GM23338 (cell line): ENCODE data around the gene HUS1.
"Not testable (repeated sequence)": the region's sequence is repeated elsewhere in the genome, so short reads cannot be mapped to it uniquely, and the experiment has no call there.

Experiments used
- CTCF ChIP-seq, 2 experiments: fragments of 200-600 bp in 1 of 2; sonication (generic) in 1 of 2; conservative IDR thresholded peaks; 2 replicates each; pipeline versions ENCODE4 v1.5.1 to v1.6.1; 2016 to 2017; ENCODE audit warnings: antibody characterized with exemption in 2 of 2, low read depth in 2 of 2, mild to moderate bottlenecking in 2 of 2, moderate library complexity in 1 of 2
- ETS1 ChIP-seq: IDR thresholded peaks from 2 replicates; pipeline ENCODE4 v1.6.1; 2016; ENCODE audit warnings: antibody characterized with exemption
- EZH2 ChIP-seq: fragments of 200-600 bp; sonication (generic); IDR thresholded peaks from one replicate; pipeline ENCODE4 v1.8.0; 2017; ENCODE audit warnings: antibody characterized with exemption, mild to moderate bottlenecking, low read depth; ENCODE audit not compliant: unreplicated experiment
- EZH2phosphoT487 ChIP-seq: fragments of 200-600 bp; sonication (generic); IDR thresholded peaks from one replicate; pipeline ENCODE4 v1.8.1; 2018; ENCODE audit warnings: antibody characterized with exemption; ENCODE audit not compliant: unreplicated experiment
- NANOG ChIP-seq: IDR thresholded peaks from 2 replicates; pipeline ENCODE4 v1.6.1; 2016; ENCODE audit warnings: antibody characterized with exemption, borderline replicate concordance
- POLR2AphosphoS5 ChIP-seq: IDR thresholded peaks from 2 replicates; pipeline ENCODE4 v1.6.1; 2016; ENCODE audit warnings: antibody characterized with exemption, low read depth
- REST ChIP-seq: IDR thresholded peaks from one replicate; pipeline ENCODE4 v1.6.1; 2018; ENCODE audit warnings: antibody characterized with exemption; ENCODE audit not compliant: unreplicated experiment
- ZNF114 ChIP-seq: fragments of 250-450 bp; sonication (Bioruptor Pico); IDR thresholded peaks from 2 replicates; pipeline ENCODE4 v1.5.0; 2020; ENCODE audit warnings: mild to moderate bottlenecking, moderate library complexity

GRCh38 chr7:47916514-47916913, 62.9 kb downstream of the HUS1 start:
- not testable (repeated sequence) for TF ChIP-seq ETS1; CTCF (conservative IDR thresholded peaks at IDR 0.05; ENCODE audit: low read depth in 2 of 2); EZH2phosphoT487; POLR2AphosphoS5; EZH2; ZNF114 (CRISPR knock-in tag); REST; NANOG
